CD4-positive, alpha-beta T cell (primary cell): ENCODE results near the gene ZBTB20. TPM values are rescaled to one million over a fixed set of nuclear protein-coding genes. Genes with fewer than 3 reads are reported as not detected.

Experiments
- ATAC-seq: fragments of 200-7000 bp; cut with Tn5 transposase; one replicate; pipeline ENCODE4 v1.10.0; 2022; ENCODE audit warnings: mild to moderate bottlenecking; ENCODE audit not compliant: poor library complexity
- CTCF ChIA-PET: fragments of 350-600 bp; sonication (Branson Sonifier 250); formaldehyde crosslinking; loops from one replicate; lab custom pipeline; 2021; ENCODE audit warnings: antibody characterized with exemption, inconsistent platforms; lab: Charles Lee
- POLR2A ChIA-PET: fragments of 350-600 bp; sonication (Branson Sonifier 250); formaldehyde crosslinking; loops from one replicate; lab custom pipeline; 2021; ENCODE audit warnings: antibody characterized with exemption, inconsistent platforms; lab: Charles Lee
- DNase-seq, 14 experiments: peaks; one replicate each; pipeline ENCODE4 v3.0.0-alpha.2; 2013 to 2020; ENCODE audit warnings: mixed read lengths in 2 of 14
- H3K27ac ChIP-seq, 2 donors: one replicate each; pipeline versions ENCODE4 v1.5.1 to v1.7.0; 2013; ENCODE audit warnings: low read length in 2 of 2, low read depth in 1 of 2, mild to moderate bottlenecking in 1 of 2
- H3K27me3 ChIP-seq, 2 experiments: 1 replicate in 1 of 2; 2 replicates in 1 of 2; pipeline versions ENCODE4 v1.6.1 to v1.7.0; 2013; ENCODE audit warnings: low read length in 2 of 2, control low read depth in 1 of 2, mild to moderate bottlenecking in 1 of 2, moderate library complexity in 1 of 2; ENCODE audit not compliant: insufficient read depth in 2 of 2, control insufficient read depth in 1 of 2
- H3K36me3 ChIP-seq: one replicate; pipeline ENCODE4 v1.6.1; 2013; ENCODE audit warnings: low read length, control low read depth; ENCODE audit not compliant: insufficient read depth
- H3K4me1 ChIP-seq: one replicate; pipeline ENCODE4 v1.6.1; 2013; ENCODE audit warnings: low read length, control low read depth; ENCODE audit not compliant: insufficient read depth
- H3K4me3 ChIP-seq: one replicate; pipeline ENCODE4 v1.5.1; 2013; ENCODE audit warnings: mild to moderate bottlenecking, low read length, moderate library complexity
- H3K9me3 ChIP-seq, 2 experiments: 1 replicate in 1 of 2; 2 replicates in 1 of 2; pipeline versions ENCODE4 v1.6.1 to v1.7.0; 2013; ENCODE audit warnings: low read length in 2 of 2, mild to moderate bottlenecking in 2 of 2, control low read depth in 1 of 2, moderate library complexity in 1 of 2; ENCODE audit not compliant: control insufficient read depth in 1 of 2, insufficient read depth in 1 of 2
- H3K27ac Mint-ChIP-seq: one replicate; pipeline ENCODE4 v1.8.0; 2020; ENCODE audit warnings: mixed read lengths
- H3K27me3 Mint-ChIP-seq: one replicate; pipeline ENCODE4 v1.8.0; 2021; ENCODE audit warnings: mixed read lengths
- H3K36me3 Mint-ChIP-seq: one replicate; pipeline ENCODE4 v1.8.0; 2021; ENCODE audit warnings: low read depth, mixed read lengths
- H3K4me1 Mint-ChIP-seq: one replicate; pipeline ENCODE4 v1.8.0; 2021; ENCODE audit warnings: low read depth, mixed read lengths
- H3K4me3 Mint-ChIP-seq: one replicate; pipeline ENCODE4 v1.8.0; 2020; ENCODE audit warnings: mild to moderate bottlenecking, mixed read lengths
- H3K9me3 Mint-ChIP-seq: one replicate; pipeline ENCODE4 v1.8.0; 2020; ENCODE audit warnings: mixed read lengths
- CTCF ChIP-seq: fragments of 200-600 bp; IDR thresholded peaks from one replicate; pipeline ENCODE4 v1.8.0; 2022; ENCODE audit warnings: antibody characterized with exemption, mild to moderate bottlenecking
- intact Hi-C, 2 experiments: fragments of 100-400 bp; cut with DNase I in 1 of 2; cut with micrococcal nuclease in 1 of 2; formaldehyde crosslinking; loops; one replicate each; pipeline versions ENCODE4 v1.15.1 to v1.9.0; 2023 to 2025; cut with DNase I, micrococcal nuclease
- total RNA-seq, 174 experiments: library from RNA in 2 of 174; stranded (reverse) in 2 of 174; gene quantifications; one replicate each; pipeline ENCODE4 v1.2.3 and lab custom pipeline; 2021 to 2026

ZBTB20 gene
- total RNA-seq, 2 experiments from 2014 or later: 41.6 to 47.4 TPM

DNA sequence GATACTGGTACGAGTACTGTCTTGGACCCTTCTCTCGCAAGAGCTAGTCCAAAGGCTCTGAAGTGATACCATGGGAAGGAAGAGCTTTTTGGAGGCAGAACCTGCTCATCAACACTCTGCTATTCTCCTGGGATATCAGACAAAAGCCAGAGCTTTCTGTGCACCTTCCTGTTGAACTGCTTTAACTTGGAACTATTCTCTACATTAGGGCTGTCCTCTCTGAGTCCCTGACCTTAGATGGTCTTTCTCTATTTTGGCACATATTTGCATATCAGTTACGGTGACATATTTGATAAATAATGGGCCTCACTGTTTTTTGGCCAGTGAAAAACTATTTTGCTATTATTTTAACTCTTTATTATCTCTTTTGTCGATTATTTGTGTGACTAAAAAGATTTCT, 706.4 kb downstream of the ZBTB20 start:
- Mint-ChIP-seq H3K9me3 (no peaks in the 10 kb centered on the region), H3K4me1 (no peaks in the 10 kb centered on the region), H3K4me3 (no peak overlapping the region), H3K36me3 (no peaks in the 10 kb centered on the region), H3K27ac (no peak overlapping the region), H3K27me3 (no peaks in the 10 kb centered on the region)
- no peak for TF ChIP-seq CTCF
- Histone ChIP-seq H3K27me3 (no peaks in the 10 kb centered on the region), H3K27ac (no peak overlapping the region), H3K9me3 (no peaks in the 10 kb centered on the region), H3K4me1 (no peaks in the 10 kb centered on the region), H3K36me3 (no peaks in the 10 kb centered on the region), H3K4me3 (no peak overlapping the region)
- POLR2A ChIA-PET: interaction anchor here (0.8 kb wide), 1 partner anchor 9 kb away, joined by 3 read pairs; no protein-coding TSS in a partner anchor
- CTCF ChIA-PET: no interaction called here
- ATAC-seq (no peak), DNase-seq (no peak)
- intact Hi-C loops: no loop called here

- no peaks in the 10 kb centered on the region for H3K9me3 Mint-ChIP-seq
- ChIA-PET POLR2A (no interaction called here), CTCF (interaction anchor here (1.2 to 1.3 kb wide), 2 partner anchors 21 to 56 kb away, joined by 3 read pairs; no protein-coding TSS in a partner anchor)
- TF ChIP-seq CTCF: no peak
- no peaks in the 10 kb centered on the region for H3K4me1 ChIP-seq
- ATAC-seq (no peak), DNase-seq (no peak)
- no peak overlapping the region for H3K27ac Mint-ChIP-seq
- no peaks in the 10 kb centered on the region for H3K36me3 ChIP-seq
- intact Hi-C loops: no loop called here
- no peak overlapping the region for H3K4me3 ChIP-seq
- H3K4me1 Mint-ChIP-seq: no peaks in the 10 kb centered on the region
- no peaks in the 10 kb centered on the region for H3K27me3 ChIP-seq
- H3K27me3 Mint-ChIP-seq: no peaks in the 10 kb centered on the region
- H3K36me3 Mint-ChIP-seq: no peaks in the 10 kb centered on the region
- H3K9me3 ChIP-seq: no peaks in the 10 kb centered on the region
- no peak overlapping the region for H3K4me3 Mint-ChIP-seq
- no peak overlapping the region for H3K27ac ChIP-seq
Observed at GRCh38 chr3:114439284-114439683, 707.8 kb downstream of the ZBTB20 start.

GRCh38 chr3:114437897-114438296, 709.2 kb downstream of the ZBTB20 start:
- Histone ChIP-seq H3K36me3 (no peaks in the 10 kb centered on the region), H3K27me3 (no peaks in the 10 kb centered on the region), H3K27ac (no peak overlapping the region), H3K9me3 (no peaks in the 10 kb centered on the region), H3K4me1 (no peaks in the 10 kb centered on the region), H3K4me3 (no peak overlapping the region)
- DNase-seq: no peak
- ChIA-PET POLR2A (no interaction called here), CTCF (no interaction called here)
- no peaks in the 10 kb centered on the region for H3K27me3 Mint-ChIP-seq
- no peak for ATAC-seq
- no peak for TF ChIP-seq CTCF
- intact Hi-C loops: no loop called here
- no peak overlapping the region for H3K27ac Mint-ChIP-seq
- no peaks in the 10 kb centered on the region for H3K4me1 Mint-ChIP-seq
- no peaks in the 10 kb centered on the region for H3K36me3 Mint-ChIP-seq
- H3K9me3 Mint-ChIP-seq: no peaks in the 10 kb centered on the region
- no peak overlapping the region for H3K4me3 Mint-ChIP-seq
